ENCODE data around the gene ANGPTL8.
A peak's percentile ranks its signal among the peaks of the same experiment; 100 is the strongest.

ANGPTL8 gene, protein sequence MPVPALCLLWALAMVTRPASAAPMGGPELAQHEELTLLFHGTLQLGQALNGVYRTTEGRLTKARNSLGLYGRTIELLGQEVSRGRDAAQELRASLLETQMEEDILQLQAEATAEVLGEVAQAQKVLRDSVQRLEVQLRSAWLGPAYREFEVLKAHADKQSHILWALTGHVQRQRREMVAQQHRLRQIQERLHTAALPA

GRCh38 chr19:11239377-11240000 lies at the start of gene ANGPTL8:
Gene ANGPTL8 (plus strand): TSS chr19:11239619. CDS start chr19:11239638, 19 bp downstream.
- ATAC-seq (ENCODE audit: low read depth), result no peak
- no peak for DNase-seq (ENCODE audit: low spot score)
- TF ChIP-seq CTCF (IDR thresholded peaks at IDR 0.05; ENCODE audit: poor library complexity, severe bottlenecking), result no peak
- Histone ChIP-seq H3K4me1 (ENCODE audit: insufficient read depth, poor library complexity, severe bottlenecking) (no peaks in the 10 kb centered on the region), H3K4me3 (ENCODE audit: severe bottlenecking) (no peak within 1 kb of the TSS), H3K9me3 (ENCODE audit: severe bottlenecking) (peaks cover 3% of the 10 kb centered on the region), H3K27ac (ENCODE audit: poor library complexity, severe bottlenecking) (no peak within 1 kb of the TSS), H3K27me3 (ENCODE audit: insufficient read depth, poor library complexity, severe bottlenecking) (no peaks in the 10 kb centered on the region), H3K36me3 (ENCODE audit: low read depth) (peaks cover 57% of the 10 kb centered on the region)

DNA sequence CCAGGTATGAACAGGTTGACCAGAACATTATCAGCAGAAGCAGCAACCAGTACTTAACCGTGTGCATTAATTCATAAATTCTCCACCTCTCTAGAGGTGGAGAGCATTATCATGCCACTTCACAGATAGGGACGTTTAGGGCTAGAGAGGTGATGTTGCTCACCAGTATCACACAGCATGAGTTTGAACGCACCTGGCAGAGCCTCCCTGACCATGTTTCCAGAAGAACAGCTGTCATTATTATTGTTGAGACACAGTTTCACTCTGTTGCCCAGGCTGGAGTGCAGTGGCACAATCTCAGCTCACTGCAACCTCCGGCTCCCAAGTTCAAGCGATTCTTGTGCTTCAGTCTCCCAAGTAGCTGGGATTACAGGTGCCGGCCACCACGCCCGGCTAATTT lies 48.9 kb upstream of the ANGPTL8 start:
- ATAC-seq (ENCODE audit: low read depth) (no peak), DNase-seq (ENCODE audit: low spot score) (no peak)
- no peak for TF ChIP-seq CTCF (IDR thresholded peaks at IDR 0.05; ENCODE audit: poor library complexity, severe bottlenecking)
- H3K4me3 ChIP-seq (ENCODE audit: severe bottlenecking), result no peak overlapping the region
- peaks cover 7% of the 10 kb centered on the region for H3K4me1 ChIP-seq (ENCODE audit: insufficient read depth, poor library complexity, severe bottlenecking)
- no peaks in the 10 kb centered on the region for H3K27me3 ChIP-seq (ENCODE audit: insufficient read depth, poor library complexity, severe bottlenecking)
- no peaks in the 10 kb centered on the region for H3K9me3 ChIP-seq (ENCODE audit: severe bottlenecking)
- peak overlapping the region; percentile 23 for H3K27ac ChIP-seq (ENCODE audit: poor library complexity, severe bottlenecking)
- H3K36me3 ChIP-seq (ENCODE audit: low read depth), result peaks cover 40% of the 10 kb centered on the region

GRCh38 chr19:11191273-11191755 lies 48.1 kb upstream of the ANGPTL8 start:
- no peaks in the 10 kb centered on the region for H3K9me3 ChIP-seq (ENCODE audit: severe bottlenecking)
- no peaks in the 10 kb centered on the region for H3K27me3 ChIP-seq (ENCODE audit: insufficient read depth, poor library complexity, severe bottlenecking)
- no peak overlapping the region for H3K27ac ChIP-seq (ENCODE audit: poor library complexity, severe bottlenecking)
- H3K4me3 ChIP-seq (ENCODE audit: severe bottlenecking), result no peak overlapping the region
- H3K4me1 ChIP-seq (ENCODE audit: insufficient read depth, poor library complexity, severe bottlenecking), result peaks cover 7% of the 10 kb centered on the region
- ATAC-seq (ENCODE audit: low read depth) (peak; percentile 57; the same call in 2 of the 3 replicates), DNase-seq (ENCODE audit: low spot score) (no peak)
- no peak for TF ChIP-seq CTCF (IDR thresholded peaks at IDR 0.05; ENCODE audit: poor library complexity, severe bottlenecking)
- H3K36me3 ChIP-seq (ENCODE audit: low read depth), result peaks cover 41% of the 10 kb centered on the region

GRCh38 chr19:11191934-11192333 lies 47.5 kb upstream of the ANGPTL8 start:
- Histone ChIP-seq H3K9me3 (ENCODE audit: severe bottlenecking) (no peaks in the 10 kb centered on the region), H3K36me3 (ENCODE audit: low read depth) (peaks cover 37% of the 10 kb centered on the region), H3K27ac (ENCODE audit: poor library complexity, severe bottlenecking) (no peak overlapping the region), H3K4me3 (ENCODE audit: severe bottlenecking) (no peak overlapping the region), H3K27me3 (ENCODE audit: insufficient read depth, poor library complexity, severe bottlenecking) (no peaks in the 10 kb centered on the region), H3K4me1 (ENCODE audit: insufficient read depth, poor library complexity, severe bottlenecking) (peaks cover 7% of the 10 kb centered on the region)
- ATAC-seq (ENCODE audit: low read depth) (no peak), DNase-seq (ENCODE audit: low spot score) (no peak)
- no peak for TF ChIP-seq CTCF (IDR thresholded peaks at IDR 0.05; ENCODE audit: poor library complexity, severe bottlenecking)
